ENCODE data around the gene MAP7. TPM values are rescaled to one million over a fixed set of nuclear protein-coding genes. Genes with fewer than 3 reads are reported as not detected.

MAP7 gene
- total and polyA plus RNA-seq, 4 donors = 3.2 to 17.5 (median 8.3) TPM

DNA sequence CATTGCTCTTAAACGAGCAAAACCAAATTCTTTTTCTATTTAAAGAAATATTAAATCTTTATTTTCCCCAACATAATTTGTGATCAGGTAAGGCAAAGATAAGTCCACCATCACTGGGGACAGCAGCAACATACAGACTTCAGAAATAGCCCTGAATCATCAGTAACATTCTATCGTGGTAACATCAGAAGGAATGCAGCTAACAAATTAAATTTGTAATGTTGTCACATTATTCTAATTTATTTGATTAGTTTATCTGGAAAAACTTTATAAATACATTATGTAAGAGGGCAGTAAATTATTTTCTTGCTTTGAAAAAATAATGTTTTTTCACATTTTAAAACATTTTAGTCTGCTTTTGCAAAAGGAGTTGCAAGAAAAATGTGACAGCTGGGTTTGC is 206.9 kb downstream of the MAP7 start:
- Histone ChIP-seq H3K36me3 (ENCODE audit: control insufficient read depth in 4 of 4, insufficient read depth in 3 of 4, low read depth in 1 of 4, low read length in 3 of 4) (peaks cover 3 to 18% (median 14%) of the 10 kb centered on the region in 4 donors), H3K4me1 (ENCODE audit: control insufficient read depth in 4 of 4, insufficient read depth in 4 of 4, low read length in 3 of 4) (no peaks in the 10 kb centered on the region), H3K4me3 (ENCODE audit: low read depth in 1 of 3, low read length in 3 of 3) (no peak overlapping the region), H3K27me3 (ENCODE audit: control insufficient read depth in 4 of 4, insufficient read depth in 4 of 4, low read length in 3 of 4) (no peaks in the 10 kb centered on the region), H3K9me3 (ENCODE audit: control insufficient read depth in 4 of 4, low read length in 3 of 4) (no peaks in the 10 kb centered on the region), H3K27ac (ENCODE audit: low read depth in 1 of 2, low read length in 2 of 2) (no peak overlapping the region), H3K9ac (ENCODE audit: low read depth in 1 of 2, low read length in 2 of 2) (no peak overlapping the region)
- TF ChIP-seq, protein P1, sequence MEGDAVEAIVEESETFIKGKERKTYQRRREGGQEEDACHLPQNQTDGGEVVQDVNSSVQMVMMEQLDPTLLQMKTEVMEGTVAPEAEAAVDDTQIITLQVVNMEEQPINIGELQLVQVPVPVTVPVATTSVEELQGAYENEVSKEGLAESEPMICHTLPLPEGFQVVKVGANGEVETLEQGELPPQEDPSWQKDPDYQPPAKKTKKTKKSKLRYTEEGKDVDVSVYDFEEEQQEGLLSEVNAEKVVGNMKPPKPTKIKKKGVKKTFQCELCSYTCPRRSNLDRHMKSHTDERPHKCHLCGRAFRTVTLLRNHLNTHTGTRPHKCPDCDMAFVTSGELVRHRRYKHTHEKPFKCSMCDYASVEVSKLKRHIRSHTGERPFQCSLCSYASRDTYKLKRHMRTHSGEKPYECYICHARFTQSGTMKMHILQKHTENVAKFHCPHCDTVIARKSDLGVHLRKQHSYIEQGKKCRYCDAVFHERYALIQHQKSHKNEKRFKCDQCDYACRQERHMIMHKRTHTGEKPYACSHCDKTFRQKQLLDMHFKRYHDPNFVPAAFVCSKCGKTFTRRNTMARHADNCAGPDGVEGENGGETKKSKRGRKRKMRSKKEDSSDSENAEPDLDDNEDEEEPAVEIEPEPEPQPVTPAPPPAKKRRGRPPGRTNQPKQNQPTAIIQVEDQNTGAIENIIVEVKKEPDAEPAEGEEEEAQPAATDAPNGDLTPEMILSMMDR (IDR thresholded peaks at IDR 0.05; ENCODE audit: low read depth, low read length, missing input control) = no peak
- TF ChIP-seq, protein P2, sequence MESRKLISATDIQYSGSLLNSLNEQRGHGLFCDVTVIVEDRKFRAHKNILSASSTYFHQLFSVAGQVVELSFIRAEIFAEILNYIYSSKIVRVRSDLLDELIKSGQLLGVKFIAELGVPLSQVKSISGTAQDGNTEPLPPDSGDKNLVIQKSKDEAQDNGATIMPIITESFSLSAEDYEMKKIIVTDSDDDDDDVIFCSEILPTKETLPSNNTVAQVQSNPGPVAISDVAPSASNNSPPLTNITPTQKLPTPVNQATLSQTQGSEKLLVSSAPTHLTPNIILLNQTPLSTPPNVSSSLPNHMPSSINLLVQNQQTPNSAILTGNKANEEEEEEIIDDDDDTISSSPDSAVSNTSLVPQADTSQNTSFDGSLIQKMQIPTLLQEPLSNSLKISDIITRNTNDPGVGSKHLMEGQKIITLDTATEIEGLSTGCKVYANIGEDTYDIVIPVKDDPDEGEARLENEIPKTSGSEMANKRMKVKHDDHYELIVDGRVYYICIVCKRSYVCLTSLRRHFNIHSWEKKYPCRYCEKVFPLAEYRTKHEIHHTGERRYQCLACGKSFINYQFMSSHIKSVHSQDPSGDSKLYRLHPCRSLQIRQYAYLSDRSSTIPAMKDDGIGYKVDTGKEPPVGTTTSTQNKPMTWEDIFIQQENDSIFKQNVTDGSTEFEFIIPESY (IDR thresholded peaks at IDR 0.05) = no peak
- TF ChIP-seq YY1 (IDR thresholded peaks at IDR 0.05) (no peak), FOXA1 (IDR thresholded peaks at IDR 0.05) (no peak), GABPA (IDR thresholded peaks at IDR 0.05 in 1 of 2, conservative IDR thresholded peaks at IDR 0.05 in 1 of 2) (no peak), RAD21 (IDR thresholded peaks at IDR 0.05) (no peak), HNF4G (IDR thresholded peaks at IDR 0.05) (no peak), HNF4A (conservative IDR thresholded peaks at IDR 0.05) (no peak), RXRA (IDR thresholded peaks at IDR 0.05) (no peak), TAF1 (conservative IDR thresholded peaks at IDR 0.05) (no peak), JUND (IDR thresholded peaks at IDR 0.05) (no peak)
- DNase-seq (ENCODE audit: low spot score) = no peak
- 81% methylated on average over 2 of the region's 2 CpGs for WGBS

DNA sequence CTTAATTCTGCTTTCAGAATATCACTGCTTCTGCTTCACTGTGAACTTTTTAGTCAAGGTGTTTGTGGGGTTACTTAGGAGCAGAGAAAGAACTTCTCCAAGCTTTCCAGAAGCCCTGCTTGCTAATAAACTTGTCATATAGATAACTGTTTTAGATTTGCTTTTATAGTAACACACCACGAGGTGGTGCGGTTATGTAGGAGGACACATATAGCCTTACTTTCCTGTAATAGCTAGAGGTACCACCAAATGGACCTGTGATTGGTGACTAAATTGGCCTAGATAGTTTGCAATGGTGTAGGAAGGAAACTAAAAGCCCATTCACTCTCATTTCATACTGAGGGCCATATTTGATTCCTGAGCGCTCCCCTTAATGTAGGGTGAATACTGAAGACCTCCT is 208.3 kb downstream of the MAP7 start:
- H3K4me3 ChIP-seq (ENCODE audit: low read depth in 1 of 3, low read length in 3 of 3) = no peak overlapping the region
- DNase-seq (ENCODE audit: low spot score) = no peak

More for the DNA sequence above, 208.3 kb downstream of the MAP7 start:
- Histone ChIP-seq H3K27ac (ENCODE audit: low read depth in 1 of 2, low read length in 2 of 2) (no peak overlapping the region), H3K9ac (ENCODE audit: low read depth in 1 of 2, low read length in 2 of 2) (no peak overlapping the region), H3K36me3 (ENCODE audit: control insufficient read depth in 4 of 4, insufficient read depth in 3 of 4, low read depth in 1 of 4, low read length in 3 of 4) (peaks cover 3 to 18% (median 14%) of the 10 kb centered on the region in 4 donors), H3K4me1 (ENCODE audit: control insufficient read depth in 4 of 4, insufficient read depth in 4 of 4, low read length in 3 of 4) (no peaks in the 10 kb centered on the region), H3K9me3 (ENCODE audit: control insufficient read depth in 4 of 4, low read length in 3 of 4) (no peaks in the 10 kb centered on the region), H3K27me3 (ENCODE audit: control insufficient read depth in 4 of 4, insufficient read depth in 4 of 4, low read length in 3 of 4) (no peaks in the 10 kb centered on the region)
- TF ChIP-seq HNF4G (IDR thresholded peaks at IDR 0.05) = no peak
- no peak for TF ChIP-seq MAX (IDR thresholded peaks at IDR 0.05)
- TF ChIP-seq YY1 (IDR thresholded peaks at IDR 0.05) = no peak
- no peak for TF ChIP-seq SP1 (IDR thresholded peaks at IDR 0.05)
- no peak for TF ChIP-seq EGR1 (IDR thresholded peaks at IDR 0.05; ENCODE audit: low read depth in 2 of 2)
- no peak for TF ChIP-seq HNF4A (conservative IDR thresholded peaks at IDR 0.05)
- no peak for TF ChIP-seq ATF3 (IDR thresholded peaks at IDR 0.05)
- TF ChIP-seq, protein P3, sequence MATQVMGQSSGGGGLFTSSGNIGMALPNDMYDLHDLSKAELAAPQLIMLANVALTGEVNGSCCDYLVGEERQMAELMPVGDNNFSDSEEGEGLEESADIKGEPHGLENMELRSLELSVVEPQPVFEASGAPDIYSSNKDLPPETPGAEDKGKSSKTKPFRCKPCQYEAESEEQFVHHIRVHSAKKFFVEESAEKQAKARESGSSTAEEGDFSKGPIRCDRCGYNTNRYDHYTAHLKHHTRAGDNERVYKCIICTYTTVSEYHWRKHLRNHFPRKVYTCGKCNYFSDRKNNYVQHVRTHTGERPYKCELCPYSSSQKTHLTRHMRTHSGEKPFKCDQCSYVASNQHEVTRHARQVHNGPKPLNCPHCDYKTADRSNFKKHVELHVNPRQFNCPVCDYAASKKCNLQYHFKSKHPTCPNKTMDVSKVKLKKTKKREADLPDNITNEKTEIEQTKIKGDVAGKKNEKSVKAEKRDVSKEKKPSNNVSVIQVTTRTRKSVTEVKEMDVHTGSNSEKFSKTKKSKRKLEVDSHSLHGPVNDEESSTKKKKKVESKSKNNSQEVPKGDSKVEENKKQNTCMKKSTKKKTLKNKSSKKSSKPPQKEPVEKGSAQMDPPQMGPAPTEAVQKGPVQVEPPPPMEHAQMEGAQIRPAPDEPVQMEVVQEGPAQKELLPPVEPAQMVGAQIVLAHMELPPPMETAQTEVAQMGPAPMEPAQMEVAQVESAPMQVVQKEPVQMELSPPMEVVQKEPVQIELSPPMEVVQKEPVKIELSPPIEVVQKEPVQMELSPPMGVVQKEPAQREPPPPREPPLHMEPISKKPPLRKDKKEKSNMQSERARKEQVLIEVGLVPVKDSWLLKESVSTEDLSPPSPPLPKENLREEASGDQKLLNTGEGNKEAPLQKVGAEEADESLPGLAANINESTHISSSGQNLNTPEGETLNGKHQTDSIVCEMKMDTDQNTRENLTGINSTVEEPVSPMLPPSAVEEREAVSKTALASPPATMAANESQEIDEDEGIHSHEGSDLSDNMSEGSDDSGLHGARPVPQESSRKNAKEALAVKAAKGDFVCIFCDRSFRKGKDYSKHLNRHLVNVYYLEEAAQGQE (IDR thresholded peaks at IDR 0.05) = no peak
- TF ChIP-seq GABPA (IDR thresholded peaks at IDR 0.05 in 1 of 2, conservative IDR thresholded peaks at IDR 0.05 in 1 of 2) = no peak
- TF ChIP-seq JUND (IDR thresholded peaks at IDR 0.05) = no peak
- TF ChIP-seq TAF1 (conservative IDR thresholded peaks at IDR 0.05) = no peak
- no peak for TF ChIP-seq FOXA1 (IDR thresholded peaks at IDR 0.05)
- no peak for TF ChIP-seq RXRA (IDR thresholded peaks at IDR 0.05)
- TF ChIP-seq, protein P1 (IDR thresholded peaks at IDR 0.05; ENCODE audit: low read depth, low read length, missing input control) = no peak
- TF ChIP-seq FOXA2 (IDR thresholded peaks at IDR 0.05) = no peak
- no peak for TF ChIP-seq RAD21 (IDR thresholded peaks at IDR 0.05)
- TF ChIP-seq NR2F2 (IDR thresholded peaks at IDR 0.05) = no peak
- 89% methylated on average over 3 of the region's 3 CpGs for WGBS
